MM.1S (cell line): Measurements from ENCODE around the gene RASSF4.

Experiments used
- CTCF ChIP-seq: fragments of 300-600 bp; sonication (generic); IDR thresholded peaks from 2 replicates; pipeline ENCODE4 v1.5.1; 2016; ENCODE audit warnings: antibody characterized with exemption, low read length, mixed read lengths
- EZH2 ChIP-seq: fragments of 300-600 bp; sonication (generic); optimal IDR thresholded peaks from 2 replicates; pipeline ENCODE3; 2017; ENCODE audit warnings: low read depth, mild to moderate bottlenecking, antibody characterized with exemption, low read length, mixed read lengths

GRCh38 chr10:44931621-44932516 is 27.7 kb upstream of the RASSF4 start:
- TF ChIP-seq EZH2, result no peak
- no peak for TF ChIP-seq CTCF
